Pancreas (tissue), 10 donors: ENCODE measurements around the gene LYPLA2. TPM values are rescaled to one million over a fixed set of nuclear protein-coding genes. Genes with fewer than 3 reads are reported as not detected.

Experiments used
- ATAC-seq, 4 donors: fragments of 200-7000 bp; cut with Tn5 transposase; one replicate each; pipeline versions ENCODE4 v1.8.0 to v1.9.1; 2020; ENCODE audit warnings: mild to moderate bottlenecking in 4 of 4, moderate library complexity in 4 of 4
- DNase-seq, 6 donors: peaks; one replicate each; pipeline ENCODE4 v3.0.0-alpha.2; 2020
- FAIRE-seq: peaks from 2 replicates; lab custom pipeline; 2012; peaks lifted over from hg19 to GRCh38; lab: Jason Lieb, UNC
- H3K27ac ChIP-seq, 4 donors: fragments of 200-600 bp; sonication (generic); 1 replicate in 3 of 4; 2 replicates in 1 of 4; pipeline versions ENCODE4 v1.5.0 to v1.8.0; 2020
- H3K27me3 ChIP-seq, 4 donors: fragments of 200-600 bp; one replicate each; pipeline ENCODE4 v1.8.0; 2021
- H3K36me3 ChIP-seq, 3 donors: fragments of 200-600 bp; sonication (generic) in 1 of 3; one replicate each; pipeline versions ENCODE4 v1.5.0 to v1.8.0; 2020 to 2021
- H3K4me1 ChIP-seq, 3 donors: fragments of 200-600 bp; one replicate each; pipeline ENCODE4 v1.8.0; 2021
- H3K4me3 ChIP-seq, 4 donors: fragments of 200-600 bp; sonication (generic) in 2 of 4; one replicate each; pipeline versions ENCODE4 v1.5.0 to v1.8.0; 2020 to 2021
- H3K9me3 ChIP-seq, 4 donors: fragments of 200-600 bp; one replicate each; pipeline ENCODE4 v1.8.0; 2021
- CTCF ChIP-seq, 4 donors: fragments of 200-600 bp; sonication (generic) in 3 of 4; IDR thresholded peaks; one replicate each; pipeline versions ENCODE4 v1.5.0 to v1.8.0; 2021; ENCODE audit warnings: antibody characterized with exemption in 4 of 4
- WGBS, 2 donors: extraction: QIAGEN DNeasy Blood & Tissue Kit; methylation state at CpG; one replicate each; pipeline ENCODE4 v1.1.7; 2013; 5-methylcytosine and 5-hydroxymethylcytosine counted together
- intact Hi-C, 3 donors: fragments of 100-400 bp; cut with DNase I; formaldehyde crosslinking; loops; one replicate each; pipeline versions ENCODE4 v1.11.1 to v1.14.2; 2022
- polyA plus RNA-seq, 2 donors: library from polyadenylated mRNA; stranded (reverse); fragments of 200-250 nt; gene quantifications; one replicate each; pipeline ENCODE4 v1.2.3, GENCODE V29; 2013
- total RNA-seq, 6 donors: library from RNA; stranded (reverse); fragmentation: NEBNext Ultra II Directional in 4 of 6; extraction: Animal tissue kit (Norgen Biotek cat#: 25700) in 4 of 6; gene quantifications; one replicate each; pipeline versions ENCODE4 v1.2.1 to v1.2.4, GENCODE V29; 2021 to 2023
- donor health status: healthy with polysubstance abuse.
- donor health status: DM: no; HTN: no; CAD: no; lungs with moderate emphysema.
- donor health status: DM: no; HTN: no; CAD: no.
- donor health status: control.
- donor health status: control.
- donor health status: Bipolar disorder and iron deficiency.
- donor health status: DM: yes; HTN: yes; CAD: no.
- donor health status: DM: no; HTN: no; CAD: no.
- donor health status: DM: no; HTN: no; CAD: no.
- donor health status: DM: yes; HTN: yes; CAD: no.

LYPLA2 gene
- total and polyA plus RNA-seq, 8 donors = 13.6 to 45.4 (median 22.9) TPM

- Histone ChIP-seq H3K9me3 (no peaks in the 10 kb centered on the region), H3K36me3 (peaks cover 0 to 46% (median 18%) of the 10 kb centered on the region in 3 donors), H3K27me3 (no peaks in the 10 kb centered on the region), H3K4me1 (no peaks in the 10 kb centered on the region), H3K27ac (no peak overlapping the region), H3K4me3 (no peak overlapping the region)
- DNase-seq (no peak), ATAC-seq (no peak), FAIRE-seq (no peak)
- 85 to 89% methylated on average over 3 of the region's 3 CpGs for WGBS, 2 donors
- intact Hi-C loops = no loop called here
- TF ChIP-seq CTCF (IDR thresholded peaks at IDR 0.05) = no peak
Measured at GRCh38 chr1:23817633-23818032, 26.7 kb downstream of the LYPLA2 start.

- H3K27ac ChIP-seq = no peak overlapping the region
- no peaks in the 10 kb centered on the region for H3K36me3 ChIP-seq
- H3K4me3 ChIP-seq = no peak overlapping the region
- ATAC-seq (no peak), FAIRE-seq (no peak), DNase-seq (no peak)
- WGBS, 2 donors = 77% methylated on average over 7 of the region's 7 CpGs
- no peaks in the 10 kb centered on the region for H3K9me3 ChIP-seq
- peaks cover 0 to 6% (median 3%) of the 10 kb centered on the region in 3 donors for H3K4me1 ChIP-seq
- no peaks in the 10 kb centered on the region for H3K27me3 ChIP-seq
- no peak for TF ChIP-seq CTCF (IDR thresholded peaks at IDR 0.05)
- intact Hi-C loops = no loop called here
Measured at GRCh38 chr1:23823767-23824166, 32.8 kb downstream of the LYPLA2 start.

GRCh38 chr1:23824711-23825075, 33.7 kb downstream of the LYPLA2 start:
- no peak for FAIRE-seq
- DNase-seq = no peak
- no peaks in the 10 kb centered on the region for H3K9me3 ChIP-seq

GRCh38 chr1:23825076-23825761, 34.3 kb downstream of the LYPLA2 start, which contains the start of gene HMGCL:
TSS of gene HMGCL (minus strand) at chr1:23825429. CDS start at chr1:23825415, 14 bp downstream.
- DNase-seq (peak; percentile 86 to 95 (median 92)), ATAC-seq (peak; percentile 98 to 100 (median 100)), FAIRE-seq (no peak)
- Histone ChIP-seq H3K27ac (peak within 1 kb of the TSS; percentile 77 to 91 (median 87)), H3K9me3 (no peaks in the 10 kb centered on the region), H3K36me3 (no peaks in the 10 kb centered on the region), H3K27me3 (no peaks in the 10 kb centered on the region), H3K4me1 (peaks cover 0 to 6% (median 3%) of the 10 kb centered on the region in 3 donors), H3K4me3 (peak within 1 kb of the TSS; percentile 76 to 99 (median 90))
- TF ChIP-seq CTCF (IDR thresholded peaks at IDR 0.05) = no peak
- intact Hi-C loops = no loop called here
- WGBS, 2 donors = 0% methylated on average over 42 of the region's 42 CpGs

More at GRCh38 chr1:23824711-23825075, 33.7 kb downstream of the LYPLA2 start:
- peak in 3 of 4 donors; percentile 13 to 27 (median 19) for ATAC-seq
- H3K27me3 ChIP-seq = no peaks in the 10 kb centered on the region
- peak overlapping the region; percentile 76 to 99 (median 90) for H3K4me3 ChIP-seq
- no peak for TF ChIP-seq CTCF (IDR thresholded peaks at IDR 0.05)
- 0 to 2% methylated on average over 8 of the region's 8 CpGs for WGBS, 2 donors
- peak overlapping the region; percentile 77 to 91 (median 87) for H3K27ac ChIP-seq
- H3K36me3 ChIP-seq = no peaks in the 10 kb centered on the region
- intact Hi-C loops = no loop called here
- H3K4me1 ChIP-seq = peaks cover 0 to 6% (median 3%) of the 10 kb centered on the region in 3 donors
